ENCODE measurements around the gene ATP6V1C2. TPM values are rescaled to one million over a fixed set of nuclear protein-coding genes. Genes with fewer than 3 reads are reported as not detected.

The ATP6V1C2 gene
- total and polyA plus RNA-seq, 2 of the 4 experiments (the other 2 are of a cell fraction), result not detected

GRCh38 chr2:10720306-10720705, 1.1 kb upstream of the ATP6V1C2 start:
- no peaks in the 10 kb centered on the region for H3K79me1 ChIP-seq (ENCODE audit: low read depth in 1 of 2, low read length in 2 of 2)
- TF ChIP-seq ELK1 (IDR thresholded peaks at IDR 0.05; ENCODE audit: borderline replicate concordance, low read depth, low read length) (no peak), RFX5 (IDR thresholded peaks at IDR 0.05; ENCODE audit: low read depth, low read length) (no peak), CHD1 (IDR thresholded peaks at IDR 0.05; ENCODE audit: low read depth, low read length) (no peak), POLR2A (IDR thresholded peaks at IDR 0.05; ENCODE audit: low read depth, low read length) (no peak), MAFK (IDR thresholded peaks at IDR 0.05; ENCODE audit: low read depth, low read length) (no peak), BHLHE40 (IDR thresholded peaks at IDR 0.05; ENCODE audit: low read depth, low read length) (no peak)
- TF ChIP-seq, protein P1, sequence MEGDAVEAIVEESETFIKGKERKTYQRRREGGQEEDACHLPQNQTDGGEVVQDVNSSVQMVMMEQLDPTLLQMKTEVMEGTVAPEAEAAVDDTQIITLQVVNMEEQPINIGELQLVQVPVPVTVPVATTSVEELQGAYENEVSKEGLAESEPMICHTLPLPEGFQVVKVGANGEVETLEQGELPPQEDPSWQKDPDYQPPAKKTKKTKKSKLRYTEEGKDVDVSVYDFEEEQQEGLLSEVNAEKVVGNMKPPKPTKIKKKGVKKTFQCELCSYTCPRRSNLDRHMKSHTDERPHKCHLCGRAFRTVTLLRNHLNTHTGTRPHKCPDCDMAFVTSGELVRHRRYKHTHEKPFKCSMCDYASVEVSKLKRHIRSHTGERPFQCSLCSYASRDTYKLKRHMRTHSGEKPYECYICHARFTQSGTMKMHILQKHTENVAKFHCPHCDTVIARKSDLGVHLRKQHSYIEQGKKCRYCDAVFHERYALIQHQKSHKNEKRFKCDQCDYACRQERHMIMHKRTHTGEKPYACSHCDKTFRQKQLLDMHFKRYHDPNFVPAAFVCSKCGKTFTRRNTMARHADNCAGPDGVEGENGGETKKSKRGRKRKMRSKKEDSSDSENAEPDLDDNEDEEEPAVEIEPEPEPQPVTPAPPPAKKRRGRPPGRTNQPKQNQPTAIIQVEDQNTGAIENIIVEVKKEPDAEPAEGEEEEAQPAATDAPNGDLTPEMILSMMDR (conservative IDR thresholded peaks at IDR 0.05; ENCODE audit: low read depth, low read length), result no peak
- 57% methylated on average over 3 of the region's 7 CpGs; no CpG with 5 or more reads in 1 of the 2 experiments for WGBS, 2 experiments (ENCODE audit: extremely low coverage in 2 of 2, insufficient read length in 1 of 2)

More at GRCh38 chr2:10720306-10720705, 1.1 kb upstream of the ATP6V1C2 start:
- Histone ChIP-seq H4K91ac (ENCODE audit: insufficient read depth, low read depth, low read length) (no peak overlapping the region), H2BK5ac (ENCODE audit: low read depth, low read length, poor library complexity, severe bottlenecking) (no peak overlapping the region), H3K9me3 (ENCODE audit: control insufficient read depth, insufficient read depth, low read length) (0 out of 2 replicates have a peak, but pooled peaks cover 1% of the 10 kb centered on the region), H3K9me1 (ENCODE audit: insufficient read depth, low read length) (no peaks in the 10 kb centered on the region), H3K14ac (replicated peaks; ENCODE audit: low read depth, low read length) (no peak overlapping the region), H3K36me3 (ENCODE audit: control insufficient read depth, insufficient read depth, low read length) (no peaks in the 10 kb centered on the region), H3K18ac (ENCODE audit: low read depth, low read length) (no peak overlapping the region), H2BK120ac (ENCODE audit: low read depth, low read length) (no peak overlapping the region), H2AFZ (replicated peaks; ENCODE audit: low read length, poor library complexity) (no peak overlapping the region), H3K27ac (ENCODE audit: insufficient read depth, low read length) (no peak overlapping the region), H3K56ac (ENCODE audit: extremely low read depth, insufficient read depth, low read length) (no peak overlapping the region), H3K9ac (ENCODE audit: low read depth, low read length) (no peak overlapping the region), H3K4ac (ENCODE audit: low read depth, low read length) (no peak overlapping the region), H2BK15ac (ENCODE audit: low read depth, low read length) (no peak overlapping the region), H2BK20ac (ENCODE audit: low read depth, low read length) (no peak overlapping the region), H3K4me2 (ENCODE audit: low read depth, low read length) (no peak overlapping the region), H2AK5ac (ENCODE audit: low read depth, low read length) (no peak overlapping the region), H3K23ac (ENCODE audit: low read depth, low read length) (no peak overlapping the region), H2AK9ac (replicated peaks; ENCODE audit: low read depth, low read length, poor library complexity) (no peak overlapping the region), H3K4me3 (ENCODE audit: insufficient read depth, low read depth, low read length) (no peak overlapping the region), H4K20me1 (ENCODE audit: insufficient read depth, low read length) (no peaks in the 10 kb centered on the region; the same call in 1 of the 2 replicates), H4K5ac (ENCODE audit: low read depth, low read length) (no peak overlapping the region), H4K8ac (ENCODE audit: low read depth in 2 of 2, low read length in 2 of 2) (no peak overlapping the region), H3K4me1 (ENCODE audit: control insufficient read depth, insufficient read depth, low read length) (no peaks in the 10 kb centered on the region; the same call in 1 of the 2 replicates), H3K27me3 (ENCODE audit: control insufficient read depth, insufficient read depth, low read length) (peaks cover 51% of the 10 kb centered on the region)
- in situ Hi-C loops (cut with MboI; ENCODE audit: low sequenced_read_pairs) (no loop called here), dilution Hi-C loops (cut with HindIII; ENCODE audit: low sequenced_read_pairs, unreplicated experiment) (no loop called here), intact Hi-C loops (cut with micrococcal nuclease) (no loop called here)
- DNase-seq (no peak), ATAC-seq (ENCODE audit: low read depth) (no peak)
- no TSS peak for BruUV-seq (replicated peaks)
- CTCF ChIA-PET, result no interaction called here
- POLR2A ChIA-PET (ENCODE audit: unreplicated experiment), result no interaction called here
